ENCODE measurements around the gene CCNI.
A peak's percentile ranks its signal among the peaks of the same experiment; 100 is the strongest.
"Not testable (repeated sequence)": the region's sequence is repeated elsewhere in the genome, so short reads cannot be mapped to it uniquely, and the experiment has no call there.

CCNI gene

DNA sequence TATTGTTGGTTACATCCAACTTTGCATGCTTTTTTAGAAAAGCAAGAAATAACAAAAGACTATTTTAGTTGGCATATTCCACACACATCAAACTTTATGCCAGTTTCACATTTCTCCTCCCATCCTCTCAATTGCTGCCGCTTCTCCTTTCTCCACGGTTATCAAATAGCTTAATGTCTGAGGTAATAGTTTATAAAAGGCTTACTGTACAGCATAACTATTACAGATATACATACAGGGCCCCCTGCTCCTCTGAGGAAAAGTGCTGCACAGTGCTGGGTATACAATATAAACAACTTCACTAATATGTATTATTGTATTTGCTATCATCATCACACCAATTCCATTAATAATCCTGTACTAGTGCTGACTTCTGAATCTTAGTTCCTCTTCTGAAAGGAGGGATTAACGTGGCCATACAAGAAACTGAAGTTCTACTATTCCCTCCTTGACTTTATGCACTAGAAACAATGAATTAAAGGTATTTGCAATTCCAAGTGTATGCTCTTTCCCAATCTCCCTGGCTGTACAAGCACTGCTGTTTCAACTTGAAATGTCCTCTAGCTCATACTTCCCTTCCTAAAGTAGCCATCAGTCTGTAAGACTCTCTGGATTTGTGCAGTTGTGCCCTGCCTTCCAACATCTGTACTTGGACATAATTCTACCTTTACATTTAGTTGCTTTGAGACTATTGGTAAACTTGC lies 2.5 kb downstream of the CCNI start (continued):
- TF ChIP-seq, protein P1, sequence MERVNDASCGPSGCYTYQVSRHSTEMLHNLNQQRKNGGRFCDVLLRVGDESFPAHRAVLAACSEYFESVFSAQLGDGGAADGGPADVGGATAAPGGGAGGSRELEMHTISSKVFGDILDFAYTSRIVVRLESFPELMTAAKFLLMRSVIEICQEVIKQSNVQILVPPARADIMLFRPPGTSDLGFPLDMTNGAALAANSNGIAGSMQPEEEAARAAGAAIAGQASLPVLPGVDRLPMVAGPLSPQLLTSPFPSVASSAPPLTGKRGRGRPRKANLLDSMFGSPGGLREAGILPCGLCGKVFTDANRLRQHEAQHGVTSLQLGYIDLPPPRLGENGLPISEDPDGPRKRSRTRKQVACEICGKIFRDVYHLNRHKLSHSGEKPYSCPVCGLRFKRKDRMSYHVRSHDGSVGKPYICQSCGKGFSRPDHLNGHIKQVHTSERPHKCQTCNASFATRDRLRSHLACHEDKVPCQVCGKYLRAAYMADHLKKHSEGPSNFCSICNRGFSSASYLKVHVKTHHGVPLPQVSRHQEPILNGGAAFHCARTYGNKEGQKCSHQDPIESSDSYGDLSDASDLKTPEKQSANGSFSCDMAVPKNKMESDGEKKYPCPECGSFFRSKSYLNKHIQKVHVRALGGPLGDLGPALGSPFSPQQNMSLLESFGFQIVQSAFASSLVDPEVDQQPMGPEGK (CRISPR knock-in tag; IDR thresholded peaks at IDR 0.05; ENCODE audit: borderline replicate concordance) = no peak
- no peak for TF ChIP-seq GLIS3 (CRISPR knock-in tag; IDR thresholded peaks at IDR 0.05)
- TF ChIP-seq, protein P2, sequence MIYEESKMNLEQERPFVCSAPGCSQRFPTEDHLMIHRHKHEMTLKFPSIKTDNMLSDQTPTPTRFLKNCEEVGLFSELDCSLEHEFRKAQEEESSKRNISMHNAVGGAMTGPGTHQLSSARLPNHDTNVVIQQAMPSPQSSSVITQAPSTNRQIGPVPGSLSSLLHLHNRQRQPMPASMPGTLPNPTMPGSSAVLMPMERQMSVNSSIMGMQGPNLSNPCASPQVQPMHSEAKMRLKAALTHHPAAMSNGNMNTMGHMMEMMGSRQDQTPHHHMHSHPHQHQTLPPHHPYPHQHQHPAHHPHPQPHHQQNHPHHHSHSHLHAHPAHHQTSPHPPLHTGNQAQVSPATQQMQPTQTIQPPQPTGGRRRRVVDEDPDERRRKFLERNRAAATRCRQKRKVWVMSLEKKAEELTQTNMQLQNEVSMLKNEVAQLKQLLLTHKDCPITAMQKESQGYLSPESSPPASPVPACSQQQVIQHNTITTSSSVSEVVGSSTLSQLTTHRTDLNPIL (CRISPR knock-in tag; IDR thresholded peaks at IDR 0.05; ENCODE audit: low read depth) = no peak

DNA sequence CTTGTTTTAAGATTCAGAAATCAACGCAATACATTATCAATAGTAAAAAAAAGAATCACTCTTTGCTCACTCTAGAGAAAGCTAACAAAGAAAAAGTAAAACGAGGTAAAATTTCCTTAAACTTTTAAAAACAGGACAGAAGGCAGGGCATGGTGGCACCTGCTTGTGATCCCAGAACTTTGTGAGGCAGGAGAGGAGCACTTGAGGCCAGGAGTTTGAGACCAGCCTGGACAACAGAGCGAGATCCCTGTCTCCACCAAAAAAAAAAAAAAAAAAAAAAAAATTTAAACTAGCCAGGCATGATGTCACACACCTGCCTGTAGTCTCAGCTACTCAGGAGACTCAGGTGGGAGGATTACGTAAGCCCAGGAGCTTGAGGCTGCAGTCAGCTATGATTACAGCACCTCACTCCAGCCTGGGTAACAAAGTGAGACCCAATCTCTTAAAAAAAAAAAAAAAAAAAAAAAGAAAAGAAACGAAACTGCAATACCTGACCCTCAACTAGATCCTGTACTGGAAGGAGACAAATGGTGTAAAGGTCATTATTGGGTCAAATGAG lies 3.5 kb downstream of the CCNI start:
- no peak for ATAC-seq
- TF ChIP-seq BACH2 (CRISPR knock-in tag; IDR thresholded peaks at IDR 0.05; ENCODE audit: borderline replicate concordance) (no peak), ZFP30 (CRISPR knock-in tag; IDR thresholded peaks at IDR 0.05) (no peak), OSR1 (CRISPR knock-in tag; IDR thresholded peaks at IDR 0.05) (no peak)
- TF ChIP-seq, protein P1 (CRISPR knock-in tag; IDR thresholded peaks at IDR 0.05; ENCODE audit: borderline replicate concordance) = no peak
- TF ChIP-seq, protein P3, sequence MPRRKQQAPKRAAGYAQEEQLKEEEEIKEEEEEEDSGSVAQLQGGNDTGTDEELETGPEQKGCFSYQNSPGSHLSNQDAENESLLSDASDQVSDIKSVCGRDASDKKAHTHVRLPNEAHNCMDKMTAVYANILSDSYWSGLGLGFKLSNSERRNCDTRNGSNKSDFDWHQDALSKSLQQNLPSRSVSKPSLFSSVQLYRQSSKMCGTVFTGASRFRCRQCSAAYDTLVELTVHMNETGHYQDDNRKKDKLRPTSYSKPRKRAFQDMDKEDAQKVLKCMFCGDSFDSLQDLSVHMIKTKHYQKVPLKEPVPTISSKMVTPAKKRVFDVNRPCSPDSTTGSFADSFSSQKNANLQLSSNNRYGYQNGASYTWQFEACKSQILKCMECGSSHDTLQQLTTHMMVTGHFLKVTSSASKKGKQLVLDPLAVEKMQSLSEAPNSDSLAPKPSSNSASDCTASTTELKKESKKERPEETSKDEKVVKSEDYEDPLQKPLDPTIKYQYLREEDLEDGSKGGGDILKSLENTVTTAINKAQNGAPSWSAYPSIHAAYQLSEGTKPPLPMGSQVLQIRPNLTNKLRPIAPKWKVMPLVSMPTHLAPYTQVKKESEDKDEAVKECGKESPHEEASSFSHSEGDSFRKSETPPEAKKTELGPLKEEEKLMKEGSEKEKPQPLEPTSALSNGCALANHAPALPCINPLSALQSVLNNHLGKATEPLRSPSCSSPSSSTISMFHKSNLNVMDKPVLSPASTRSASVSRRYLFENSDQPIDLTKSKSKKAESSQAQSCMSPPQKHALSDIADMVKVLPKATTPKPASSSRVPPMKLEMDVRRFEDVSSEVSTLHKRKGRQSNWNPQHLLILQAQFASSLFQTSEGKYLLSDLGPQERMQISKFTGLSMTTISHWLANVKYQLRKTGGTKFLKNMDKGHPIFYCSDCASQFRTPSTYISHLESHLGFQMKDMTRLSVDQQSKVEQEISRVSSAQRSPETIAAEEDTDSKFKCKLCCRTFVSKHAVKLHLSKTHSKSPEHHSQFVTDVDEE (CRISPR knock-in tag; IDR thresholded peaks at IDR 0.05) = no peak
- TF ChIP-seq, protein P2 (CRISPR knock-in tag; IDR thresholded peaks at IDR 0.05; ENCODE audit: low read depth) = no peak
- TF ChIP-seq, protein P4, sequence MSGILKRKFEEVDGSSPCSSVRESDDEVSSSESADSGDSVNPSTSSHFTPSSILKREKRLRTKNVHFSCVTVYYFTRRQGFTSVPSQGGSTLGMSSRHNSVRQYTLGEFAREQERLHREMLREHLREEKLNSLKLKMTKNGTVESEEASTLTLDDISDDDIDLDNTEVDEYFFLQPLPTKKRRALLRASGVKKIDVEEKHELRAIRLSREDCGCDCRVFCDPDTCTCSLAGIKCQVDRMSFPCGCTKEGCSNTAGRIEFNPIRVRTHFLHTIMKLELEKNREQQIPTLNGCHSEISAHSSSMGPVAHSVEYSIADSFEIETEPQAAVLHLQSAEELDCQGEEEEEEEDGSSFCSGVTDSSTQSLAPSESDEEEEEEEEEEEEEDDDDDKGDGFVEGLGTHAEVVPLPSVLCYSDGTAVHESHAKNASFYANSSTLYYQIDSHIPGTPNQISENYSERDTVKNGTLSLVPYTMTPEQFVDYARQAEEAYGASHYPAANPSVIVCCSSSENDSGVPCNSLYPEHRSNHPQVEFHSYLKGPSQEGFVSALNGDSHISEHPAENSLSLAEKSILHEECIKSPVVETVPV (CRISPR knock-in tag; IDR thresholded peaks at IDR 0.05) = no peak

DNA sequence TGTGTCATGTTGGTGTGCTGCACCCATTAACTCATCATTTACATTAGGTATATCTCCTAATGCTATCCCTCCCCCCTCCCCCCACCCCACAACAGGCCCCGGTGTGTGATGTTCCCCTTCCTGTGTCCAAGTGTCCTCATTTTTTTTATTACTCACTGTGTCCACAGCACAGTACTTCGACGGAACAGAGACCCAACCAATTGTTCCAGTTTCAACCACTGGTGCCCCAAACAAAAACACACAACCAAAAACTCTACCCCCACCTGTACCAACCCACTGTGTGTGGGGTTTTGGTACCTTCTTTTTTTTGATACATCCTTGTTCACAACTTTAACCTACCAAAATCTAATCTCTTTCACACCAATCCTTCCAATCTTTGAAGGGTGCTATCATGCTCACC lies 6.3 kb downstream of the CCNI start:
- ATAC-seq = not testable (repeated sequence)

DNA sequence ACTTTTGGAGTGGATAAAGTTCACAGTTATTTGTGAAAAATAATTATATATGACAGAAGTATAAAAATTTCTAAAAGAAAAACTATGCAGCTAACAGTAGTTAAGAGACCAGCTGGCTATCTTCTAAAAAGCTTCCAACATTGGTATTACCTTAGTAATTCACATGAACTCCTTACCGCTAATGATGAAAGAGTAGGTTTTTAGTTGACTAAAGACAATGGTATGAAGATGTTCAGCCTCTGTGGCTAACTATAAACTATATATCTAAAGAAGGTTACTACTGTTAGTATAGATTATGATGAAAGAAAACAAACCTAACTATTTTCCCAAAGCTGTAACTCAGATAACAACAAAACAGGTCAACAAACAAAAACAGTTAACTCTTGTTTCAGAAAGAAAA lies 10.4 kb downstream of the CCNI start:
- ATAC-seq = peak; percentile 16; the same call in 1 of the 3 replicates
- TF ChIP-seq ESRRG (CRISPR knock-in tag; IDR thresholded peaks at IDR 0.05) = no peak
- TF ChIP-seq, protein P1 (CRISPR knock-in tag; IDR thresholded peaks at IDR 0.05; ENCODE audit: borderline replicate concordance) = no peak
- TF ChIP-seq ZFP30 (CRISPR knock-in tag; IDR thresholded peaks at IDR 0.05) = no peak
- no peak for TF ChIP-seq ISL1 (CRISPR knock-in tag; IDR thresholded peaks at IDR 0.05)
- TF ChIP-seq ZNF565 (CRISPR knock-in tag; conservative IDR thresholded peaks at IDR 0.05; ENCODE audit: low read depth) = no peak
- TF ChIP-seq ZFP3 (CRISPR knock-in tag; IDR thresholded peaks at IDR 0.05) = no peak
- no peak for TF ChIP-seq TOX (CRISPR knock-in tag; IDR thresholded peaks at IDR 0.05; ENCODE audit: borderline replicate concordance)

Measured in SK-N-SH treated with all-trans-retinoic acid at 6 μM for 48 hours (cell line).